ENCODE data around the gene SUMO3. TPM values are rescaled to one million over a fixed set of nuclear protein-coding genes. Genes with fewer than 3 reads are reported as not detected.

SUMO3 gene
- total RNA-seq, 1 experiment from 2014 or later = 131 TPM

- in situ Hi-C loops (cut with HindIII; ENCODE audit: low pct_unique_long_range_greater_than_20kb, low sequenced_read_pairs) = no loop called here
- DNase-seq (ENCODE audit: low read depth) = no peak
Observed at GRCh38 chr21:44757731-44758130, 60.1 kb downstream of the SUMO3 start.

GRCh38 chr21:44756423-44757185, 61.3 kb downstream of the SUMO3 start:
- no peak for DNase-seq (ENCODE audit: low read depth)
- in situ Hi-C loops (cut with HindIII; ENCODE audit: low pct_unique_long_range_greater_than_20kb, low sequenced_read_pairs) = no loop called here

Other genes starting within 250 kb of the SUMO3 start
- gene KRTAP10-4, start 244.3 kb downstream of the SUMO3 start, total RNA-seq (2014; rRNA removed; shearing (Covaris generic); ENCODE audit: low replicate concordance) = not detected in 2 replicates
- not detected in 2 replicates for gene KRTAP10-5, start 237.5 kb downstream of the SUMO3 start, total RNA-seq (2014; rRNA removed; shearing (Covaris generic); ENCODE audit: low replicate concordance)
- gene KRTAP10-6, start 225.6 kb downstream of the SUMO3 start, total RNA-seq (2014; rRNA removed; shearing (Covaris generic); ENCODE audit: low replicate concordance) = not detected in 2 replicates
- gene KRTAP10-7, start 217.5 kb downstream of the SUMO3 start, total RNA-seq (2014; rRNA removed; shearing (Covaris generic); ENCODE audit: low replicate concordance) = not detected in 2 replicates
- gene KRTAP10-8, start 206.0 kb downstream of the SUMO3 start, total RNA-seq (2014; rRNA removed; shearing (Covaris generic); ENCODE audit: low replicate concordance) = not detected in 2 replicates
- gene KRTAP10-9, start 191.0 kb downstream of the SUMO3 start, total RNA-seq (2014; rRNA removed; shearing (Covaris generic); ENCODE audit: low replicate concordance) = not detected in 2 replicates
- gene KRTAP10-10, start 180.7 kb downstream of the SUMO3 start, total RNA-seq (2014; rRNA removed; shearing (Covaris generic); ENCODE audit: low replicate concordance) = not detected in 2 replicates
- gene KRTAP10-11, start 171.6 kb downstream of the SUMO3 start, total RNA-seq (2014; rRNA removed; shearing (Covaris generic); ENCODE audit: low replicate concordance) = not detected in 2 replicates
- not detected in 2 replicates for gene KRTAP12-4, start 163.4 kb downstream of the SUMO3 start, total RNA-seq (2014; rRNA removed; shearing (Covaris generic); ENCODE audit: low replicate concordance)
- not detected in 2 replicates for gene KRTAP12-3, start 160.1 kb downstream of the SUMO3 start, total RNA-seq (2014; rRNA removed; shearing (Covaris generic); ENCODE audit: low replicate concordance)
- not detected in 2 replicates for gene KRTAP12-2, start 151.1 kb downstream of the SUMO3 start, total RNA-seq (2014; rRNA removed; shearing (Covaris generic); ENCODE audit: low replicate concordance)
- not detected in 2 replicates for gene KRTAP12-1, start 135.9 kb downstream of the SUMO3 start, total RNA-seq (2014; rRNA removed; shearing (Covaris generic); ENCODE audit: low replicate concordance)
- gene KRTAP10-12, start 120.9 kb downstream of the SUMO3 start, total RNA-seq (2014; rRNA removed; shearing (Covaris generic); ENCODE audit: low replicate concordance) = not detected in 2 replicates
- gene TSPEAR, start 106.5 kb downstream of the SUMO3 start, total RNA-seq (2014; rRNA removed; shearing (Covaris generic); ENCODE audit: low replicate concordance) = not detected in 2 replicates
- 43.8 and 50.0 TPM in 2 replicates for gene UBE2G2, start 16.2 kb downstream of the SUMO3 start, total RNA-seq (2014; rRNA removed; shearing (Covaris generic); ENCODE audit: low replicate concordance)
- gene PTTG1IP, start 55.6 kb upstream of the SUMO3 start, total RNA-seq (2014; rRNA removed; shearing (Covaris generic); ENCODE audit: low replicate concordance) = 423 and 427 TPM in 2 replicates
- gene ITGB2, start 102.8 kb upstream of the SUMO3 start, total RNA-seq (2014; rRNA removed; shearing (Covaris generic); ENCODE audit: low replicate concordance) = 11.9 and 12.5 TPM in 2 replicates
- 42.9 and 55.0 TPM in 2 replicates for gene SLX9, start 122.0 kb upstream of the SUMO3 start, total RNA-seq (2014; rRNA removed; shearing (Covaris generic); ENCODE audit: low replicate concordance)

All from Caki2 (cell line).